Glutamatergic neuron (in vitro differentiated cells): ENCODE data around the gene H6PD. TPM values are rescaled to one million over a fixed set of nuclear protein-coding genes. Genes with fewer than 3 reads are reported as not detected.

ENCODE experiments used
- DNase-seq: peaks from one replicate; pipeline ENCODE4 v3.0.0; 2022
- H3K27ac Mint-ChIP-seq: one replicate; pipeline ENCODE4 v1.8.0; 2020; ENCODE audit warnings: mild to moderate bottlenecking, mixed read lengths, inconsistent platforms; ENCODE audit not compliant: unreplicated experiment
- H3K27me3 Mint-ChIP-seq: one replicate; pipeline ENCODE4 v1.8.0; 2020; ENCODE audit warnings: mild to moderate bottlenecking, moderate library complexity, mixed read lengths, inconsistent platforms; ENCODE audit not compliant: unreplicated experiment
- H3K36me3 Mint-ChIP-seq: one replicate; pipeline ENCODE4 v1.8.0; 2020; ENCODE audit warnings: mild to moderate bottlenecking, mixed read lengths, inconsistent platforms; ENCODE audit not compliant: unreplicated experiment
- H3K4me1 Mint-ChIP-seq: one replicate; pipeline ENCODE4 v1.8.0; 2020; ENCODE audit warnings: mild to moderate bottlenecking, low read depth, mixed read lengths, inconsistent platforms; ENCODE audit not compliant: unreplicated experiment
- H3K4me3 Mint-ChIP-seq: one replicate; pipeline ENCODE4 v1.8.0; 2020; ENCODE audit warnings: mild to moderate bottlenecking, mixed read lengths, inconsistent platforms; ENCODE audit not compliant: unreplicated experiment
- H3K9me3 Mint-ChIP-seq: one replicate; pipeline ENCODE4 v1.8.0; 2020; ENCODE audit warnings: mild to moderate bottlenecking, moderate library complexity, mixed read lengths, inconsistent platforms; ENCODE audit not compliant: unreplicated experiment
- CTCF ChIP-seq: fragments of 200-600 bp; sonication (generic); IDR thresholded peaks from one replicate; pipeline ENCODE4 v1.5.0; 2021; ENCODE audit not compliant: partially characterized antibody, unreplicated experiment
- total RNA-seq: library from RNA; stranded (reverse); fragmentation: NEBNext Ultra II Directional; extraction: Animal tissue kit (Norgen Biotek cat#: 25700); gene quantifications from one replicate; pipeline ENCODE4 v1.2.1, GENCODE V29; 2021; ENCODE audit not compliant: unreplicated experiment

H6PD gene
- total RNA-seq, 1 donor from 2014 or later, result 5.0 TPM

DNA sequence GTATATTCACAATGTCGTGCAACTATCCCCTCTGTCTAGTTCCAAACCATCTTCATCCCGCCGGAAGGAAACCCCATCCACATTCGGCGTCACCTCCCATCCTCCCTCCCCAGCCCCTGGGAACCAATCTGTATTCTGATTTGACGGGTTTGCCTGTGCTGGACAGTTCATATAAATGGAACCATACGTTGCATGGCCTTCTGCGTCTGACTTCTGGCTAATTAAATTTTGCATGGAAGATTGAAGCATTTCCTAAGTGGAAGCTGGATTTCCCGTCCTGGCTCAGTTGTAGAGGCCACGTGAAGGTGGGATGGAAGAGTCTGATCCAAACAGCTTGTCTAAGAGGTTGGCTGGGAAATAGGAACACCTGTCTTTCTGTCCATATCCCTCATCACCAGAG is 72.7 kb downstream of the H6PD start:
- Mint-ChIP-seq H3K36me3 (no peaks in the 10 kb centered on the region), H3K4me3 (peak overlapping the region; percentile 65), H3K4me1 (peaks cover 78% of the 10 kb centered on the region), H3K27ac (peak overlapping the region; percentile 59), H3K9me3 (peaks cover 7% of the 10 kb centered on the region), H3K27me3 (peaks cover 13% of the 10 kb centered on the region)
- DNase-seq, result no peak
- no peak for TF ChIP-seq CTCF

DNA sequence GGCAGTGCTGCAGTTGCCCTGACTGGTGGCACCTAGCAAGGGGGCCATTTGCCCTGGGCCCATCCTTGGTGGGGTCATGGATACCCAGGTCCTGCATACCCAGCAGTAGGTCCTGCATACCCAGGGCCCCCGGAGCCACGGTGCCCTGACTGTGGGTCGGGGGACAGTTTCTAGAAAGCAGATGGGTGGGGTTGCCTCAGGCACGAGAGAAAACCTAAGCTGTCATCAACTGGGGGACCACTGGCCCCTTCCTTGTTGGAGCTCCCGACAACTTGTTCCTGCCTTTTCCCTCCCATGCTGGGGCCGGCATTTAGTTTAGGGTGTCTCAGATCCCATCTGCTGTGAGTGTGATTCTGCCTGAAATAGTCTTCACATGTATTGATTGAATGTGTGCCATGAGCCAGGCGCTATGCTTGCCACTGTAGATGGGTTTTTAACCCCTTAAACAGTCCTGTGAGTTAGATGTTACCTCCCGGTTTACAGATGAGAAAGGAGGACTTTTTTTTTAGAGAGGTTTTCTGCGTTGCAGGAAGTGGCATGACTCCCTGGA is 73.7 kb downstream of the H6PD start:
- peaks cover 70% of the 10 kb centered on the region for H3K4me1 Mint-ChIP-seq
- H3K27me3 Mint-ChIP-seq, result peaks cover 17% of the 10 kb centered on the region

DNA sequence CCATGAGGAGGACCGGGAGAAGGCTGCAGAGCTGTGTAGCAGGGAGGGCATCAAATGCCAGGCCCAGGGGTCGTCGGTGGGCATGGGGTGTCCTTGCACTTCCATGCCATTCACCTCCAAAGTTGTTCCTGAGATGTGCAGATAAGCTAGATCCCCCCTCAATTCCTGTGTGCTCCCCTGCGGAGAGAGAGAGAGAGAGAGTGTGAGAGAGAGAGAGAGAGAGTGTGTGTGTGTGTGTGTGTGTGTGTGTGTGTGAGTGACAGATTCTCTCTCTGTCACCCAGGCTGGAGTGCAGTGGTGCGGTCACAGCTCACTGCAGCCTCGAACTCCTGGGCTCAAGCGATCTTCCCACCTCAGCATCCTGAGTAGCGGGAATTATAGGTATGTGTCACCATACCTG is 74.5 kb downstream of the H6PD start:
- Mint-ChIP-seq H3K27me3 (peaks cover 17% of the 10 kb centered on the region), H3K4me1 (peaks cover 66% of the 10 kb centered on the region), H3K9me3 (peaks cover 7% of the 10 kb centered on the region), H3K4me3 (peak overlapping the region; percentile 64), H3K27ac (no peak overlapping the region), H3K36me3 (no peaks in the 10 kb centered on the region)
- no peak for TF ChIP-seq CTCF
- DNase-seq, result no peak

More for the DNA sequence above, 73.7 kb downstream of the H6PD start:
- peaks cover 7% of the 10 kb centered on the region for H3K9me3 Mint-ChIP-seq
- TF ChIP-seq CTCF, result no peak
- H3K36me3 Mint-ChIP-seq, result no peaks in the 10 kb centered on the region
- no peak for DNase-seq
- peak overlapping the region; percentile 69 for H3K4me3 Mint-ChIP-seq
- H3K27ac Mint-ChIP-seq, result no peak overlapping the region

DNA sequence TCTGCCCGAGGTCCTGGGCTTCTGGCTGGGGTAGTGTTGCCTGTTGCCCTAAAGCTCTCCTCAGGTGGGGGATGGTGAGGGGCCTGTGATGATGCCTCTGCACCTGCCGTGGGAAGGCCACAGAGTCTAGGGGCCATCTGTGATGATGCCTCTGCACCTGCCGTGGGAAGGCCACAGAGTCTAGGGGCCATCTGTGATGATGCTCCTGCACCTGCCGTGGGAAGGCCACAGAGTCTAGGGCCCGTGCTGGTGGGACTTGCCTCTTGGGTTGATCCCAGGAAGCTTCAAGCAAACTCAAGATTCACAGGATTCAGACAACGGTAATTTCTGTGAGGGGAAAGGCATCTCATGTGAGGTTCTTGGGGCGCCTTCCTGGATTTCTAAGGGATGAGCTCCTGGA is 75.4 kb downstream of the H6PD start:
- peaks cover 12% of the 10 kb centered on the region for H3K27me3 Mint-ChIP-seq
- no peak for TF ChIP-seq CTCF

GRCh38 chr1:9311029-9311428 is 76.5 kb downstream of the H6PD start:
- Mint-ChIP-seq H3K4me3 (peak overlapping the region; percentile 20), H3K4me1 (peaks cover 58% of the 10 kb centered on the region), H3K36me3 (no peaks in the 10 kb centered on the region), H3K9me3 (peaks cover 5% of the 10 kb centered on the region), H3K27me3 (peaks cover 11% of the 10 kb centered on the region), H3K27ac (no peak overlapping the region)
- no peak for DNase-seq
- TF ChIP-seq CTCF, result no peak

More for the DNA sequence above, 75.4 kb downstream of the H6PD start:
- peaks cover 65% of the 10 kb centered on the region for H3K4me1 Mint-ChIP-seq
- peak overlapping the region; percentile 22 for H3K27ac Mint-ChIP-seq
- DNase-seq, result no peak
- peak overlapping the region; percentile 55 for H3K4me3 Mint-ChIP-seq
- H3K36me3 Mint-ChIP-seq, result no peaks in the 10 kb centered on the region
- peaks cover 6% of the 10 kb centered on the region for H3K9me3 Mint-ChIP-seq
